Testis (tissue), 3 donors: ENCODE data around the gene FBXW4. TPM values are rescaled to one million over a fixed set of nuclear protein-coding genes. Genes with fewer than 3 reads are reported as not detected.

Source experiments
- DNase-seq: peaks from one replicate; pipeline ENCODE4 v3.0.0-alpha.2; 2019
- H3K27ac ChIP-seq, 2 donors: fragments of 200-600 bp; sonication (generic); one replicate each; pipeline ENCODE4 v1.5.1; 2019
- H3K27me3 ChIP-seq: fragments of 200-600 bp; sonication (generic); one replicate; pipeline ENCODE4 v1.5.1; 2019
- H3K36me3 ChIP-seq: fragments of 200-600 bp; sonication (generic); one replicate; pipeline ENCODE4 v1.5.1; 2017; ENCODE audit warnings: low read depth; ENCODE audit errors: missing control alignments
- H3K4me1 ChIP-seq: fragments of 200-600 bp; sonication (generic); one replicate; pipeline ENCODE4 v1.5.1; 2019
- H3K4me3 ChIP-seq, 2 donors: fragments of 200-600 bp; sonication (generic); one replicate each; pipeline ENCODE4 v1.5.1; 2017 to 2019
- H3K9me3 ChIP-seq: fragments of 200-600 bp; sonication (generic); one replicate; pipeline ENCODE4 v1.5.1; 2017
- POLR2A ChIP-seq: fragments of 450-650 bp; IDR thresholded peaks from one replicate; pipeline ENCODE4 v1.6.1; 2017; ENCODE audit warnings: antibody characterized with exemption, mild to moderate bottlenecking, moderate library complexity
- whole genome bisulfite sequencing, 2 donors: methylation state at CpG; one replicate each; pipeline ENCODE4 v1.1.5; 2018; 5-methylcytosine and 5-hydroxymethylcytosine counted together
- intact Hi-C: fragments of 100-400 bp; cut with DNase I; formaldehyde crosslinking; loops from one replicate; pipeline ENCODE4 v1.15.1; 2023; ENCODE audit warnings: low total_unique reads
- polyA plus RNA-seq: library from polyadenylated mRNA; stranded (reverse); fragments of 350-450 nt; fragmentation: Illumina TruSeq; extraction: RNeasy Lipid Tissue Mini Kit (QIAGEN cat#74804); gene quantifications from one replicate; pipeline ENCODE4 v1.2.3, GENCODE V29; 2014; ENCODE audit warnings: low read depth, low replicate concordance; ENCODE audit not compliant: insufficient read depth
- total RNA-seq, 2 donors: library from RNA; depleted of rRNA; stranded (reverse); fragments of >200 nt; gene quantifications; one replicate each; pipeline ENCODE4 v1.2.3, GENCODE V29; 2016
- TF ChIP-seq, protein P1 (sequence below), 3 experiments: fragments of 450-650 bp in 2 of 3; fragments of 200-600 bp in 1 of 3; sonication (generic) in 1 of 3; IDR thresholded peaks; one replicate each; pipeline ENCODE4 v1.5.1; 2016 to 2019; ENCODE audit warnings: antibody characterized with exemption in 3 of 3, mild to moderate bottlenecking in 2 of 3, moderate library complexity in 1 of 3

Gene FBXW4
- total and polyA plus RNA-seq, 3 donors from 2014 or later = 49.0 to 76.1 (median 62.5) TPM

DNA sequence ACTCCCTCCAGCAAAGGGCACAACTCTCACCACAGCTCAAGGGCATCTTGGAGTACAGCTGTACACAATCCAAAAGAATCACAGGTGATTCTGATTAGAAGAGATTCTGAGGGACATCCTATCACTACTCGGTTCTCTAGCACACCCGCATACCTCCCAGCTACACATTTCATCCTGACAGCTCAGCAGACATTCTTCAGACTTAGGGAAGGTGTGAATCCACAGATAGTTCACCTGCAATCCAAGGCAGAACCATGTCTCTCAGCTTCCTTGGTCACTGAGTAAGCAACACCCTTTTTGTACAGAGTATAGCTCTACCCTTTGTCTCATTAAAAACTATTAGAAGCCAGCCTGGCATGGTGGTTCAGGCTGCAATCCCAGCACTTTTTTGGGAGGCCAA lies 26.8 kb upstream of the FBXW4 start:
- WGBS, 2 donors = 51 to 91% methylated on average over 2 of the region's 2 CpGs
- H3K27ac ChIP-seq = no peak overlapping the region
- no peak for TF ChIP-seq POLR2A
- TF ChIP-seq, protein P1, sequence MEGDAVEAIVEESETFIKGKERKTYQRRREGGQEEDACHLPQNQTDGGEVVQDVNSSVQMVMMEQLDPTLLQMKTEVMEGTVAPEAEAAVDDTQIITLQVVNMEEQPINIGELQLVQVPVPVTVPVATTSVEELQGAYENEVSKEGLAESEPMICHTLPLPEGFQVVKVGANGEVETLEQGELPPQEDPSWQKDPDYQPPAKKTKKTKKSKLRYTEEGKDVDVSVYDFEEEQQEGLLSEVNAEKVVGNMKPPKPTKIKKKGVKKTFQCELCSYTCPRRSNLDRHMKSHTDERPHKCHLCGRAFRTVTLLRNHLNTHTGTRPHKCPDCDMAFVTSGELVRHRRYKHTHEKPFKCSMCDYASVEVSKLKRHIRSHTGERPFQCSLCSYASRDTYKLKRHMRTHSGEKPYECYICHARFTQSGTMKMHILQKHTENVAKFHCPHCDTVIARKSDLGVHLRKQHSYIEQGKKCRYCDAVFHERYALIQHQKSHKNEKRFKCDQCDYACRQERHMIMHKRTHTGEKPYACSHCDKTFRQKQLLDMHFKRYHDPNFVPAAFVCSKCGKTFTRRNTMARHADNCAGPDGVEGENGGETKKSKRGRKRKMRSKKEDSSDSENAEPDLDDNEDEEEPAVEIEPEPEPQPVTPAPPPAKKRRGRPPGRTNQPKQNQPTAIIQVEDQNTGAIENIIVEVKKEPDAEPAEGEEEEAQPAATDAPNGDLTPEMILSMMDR (IDR thresholded peaks at IDR 0.05) = no peak
- no peaks in the 10 kb centered on the region for H3K36me3 ChIP-seq
- DNase-seq = no peak
- no peaks in the 10 kb centered on the region for H3K27me3 ChIP-seq
- no peaks in the 10 kb centered on the region for H3K9me3 ChIP-seq
- no peaks in the 10 kb centered on the region for H3K4me1 ChIP-seq
- H3K4me3 ChIP-seq = no peak overlapping the region
- intact Hi-C loops = no loop called here

DNA sequence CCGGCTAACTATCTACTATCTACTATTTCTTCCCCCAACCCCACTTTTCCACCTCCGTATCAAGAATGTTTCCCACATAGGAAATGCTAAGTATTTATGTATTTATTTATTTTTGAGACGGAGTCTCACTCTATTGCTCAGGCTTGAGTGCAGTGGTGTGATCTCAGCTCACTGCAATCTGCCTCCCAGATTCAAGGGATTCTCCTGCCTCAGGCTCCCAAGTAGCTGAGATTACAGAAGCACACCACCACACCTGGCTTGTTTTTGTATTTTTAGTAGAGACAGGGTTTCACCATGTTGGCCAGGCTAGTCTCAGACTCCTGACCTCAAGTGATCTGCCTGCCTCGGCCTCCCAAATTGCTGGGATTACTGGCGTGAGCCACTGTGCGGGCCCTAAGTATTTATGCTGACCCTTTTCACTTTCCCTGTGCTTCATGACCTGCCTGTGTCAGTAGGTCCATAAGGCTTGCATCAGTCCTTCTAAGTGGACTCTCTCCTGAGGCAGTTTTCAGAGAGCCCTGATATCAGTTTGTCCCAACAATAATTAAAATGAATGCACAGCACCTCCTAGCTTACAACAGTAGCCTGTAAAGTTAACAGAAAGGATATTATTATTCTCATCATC lies 25.7 kb upstream of the FBXW4 start:
- no peak for DNase-seq
- intact Hi-C loops = no loop called here
- no peaks in the 10 kb centered on the region for H3K36me3 ChIP-seq
- no peaks in the 10 kb centered on the region for H3K27me3 ChIP-seq
- no peak overlapping the region for H3K27ac ChIP-seq
- no peak overlapping the region for H3K4me3 ChIP-seq
- 91 to 93% methylated on average over 6 of the region's 6 CpGs for WGBS, 2 donors
- H3K4me1 ChIP-seq = no peaks in the 10 kb centered on the region
- no peak for TF ChIP-seq POLR2A
- TF ChIP-seq, protein P1 (IDR thresholded peaks at IDR 0.05) = no peak
- H3K9me3 ChIP-seq = no peaks in the 10 kb centered on the region

DNA sequence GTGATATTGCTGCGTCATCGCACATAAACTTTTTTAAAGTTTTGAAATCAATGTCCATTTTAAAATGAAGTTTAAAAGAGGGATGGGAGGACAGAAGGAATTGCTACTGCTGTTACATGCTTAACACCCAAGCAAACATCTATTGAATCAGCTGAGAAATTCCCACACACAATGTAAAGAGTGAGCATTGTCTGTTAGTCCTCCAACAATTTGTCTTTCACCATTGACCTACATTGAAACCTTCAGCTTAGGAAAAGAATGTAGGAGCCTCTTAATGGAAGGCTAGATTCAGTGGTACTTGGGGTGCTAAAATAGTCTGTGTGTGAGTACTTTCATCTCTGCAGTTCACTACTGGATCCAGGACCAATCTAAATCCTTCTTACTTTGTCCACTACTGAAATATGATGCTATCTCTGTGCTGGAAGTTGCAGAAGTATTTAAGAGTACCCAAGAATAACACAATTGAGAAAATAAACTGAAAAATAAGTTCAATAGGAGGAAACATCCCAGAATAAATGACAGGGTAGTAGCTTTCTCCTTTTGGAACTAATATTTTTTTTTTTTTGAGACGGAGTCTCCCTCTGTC lies 23.8 kb upstream of the FBXW4 start:
- H3K27me3 ChIP-seq = no peaks in the 10 kb centered on the region
- no peak for DNase-seq
- H3K9me3 ChIP-seq = no peaks in the 10 kb centered on the region
- no peak overlapping the region for H3K27ac ChIP-seq
- H3K4me3 ChIP-seq = no peak overlapping the region
- intact Hi-C loops = no loop called here
- H3K36me3 ChIP-seq = no peaks in the 10 kb centered on the region
- TF ChIP-seq, protein P1 (IDR thresholded peaks at IDR 0.05) = no peak
- no peak for TF ChIP-seq POLR2A
- WGBS, 2 donors = 93 to 94% methylated on average over 3 of the region's 3 CpGs
- no peaks in the 10 kb centered on the region for H3K4me1 ChIP-seq

DNA sequence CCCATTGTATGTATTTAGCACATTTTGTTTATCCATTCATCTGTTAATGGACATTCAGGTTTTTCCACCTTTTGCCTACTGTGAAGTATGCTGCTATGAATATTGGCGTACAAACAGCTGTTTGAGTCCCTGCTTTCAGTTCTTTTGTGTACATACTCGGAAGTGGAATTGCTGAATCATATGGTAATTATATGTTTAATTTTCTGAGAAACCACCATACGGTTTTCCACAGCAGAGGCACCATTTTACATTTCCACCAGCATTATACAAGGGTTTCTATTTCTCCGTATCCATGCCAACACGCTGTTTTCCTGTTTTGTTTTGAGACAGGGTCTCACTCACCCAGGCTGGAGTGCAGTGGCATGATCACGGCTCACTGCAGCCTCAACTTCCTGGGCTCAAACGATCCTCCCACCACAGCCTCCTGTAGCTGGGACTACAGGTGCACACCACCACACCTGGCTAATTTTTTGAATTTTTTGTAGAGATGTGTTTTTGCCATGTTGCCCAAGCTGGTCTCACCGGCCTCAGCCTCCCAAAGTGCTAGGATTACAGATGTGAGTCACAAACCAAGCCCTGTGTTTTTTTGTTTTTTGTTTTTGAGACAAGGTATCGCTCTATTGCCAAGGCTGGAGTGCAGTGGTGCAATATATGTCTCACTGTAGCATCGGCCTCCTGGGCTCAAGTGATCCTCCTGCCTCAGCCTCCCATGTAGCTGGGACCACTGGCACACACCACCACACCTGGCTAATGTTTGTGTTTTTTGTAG lies 22.1 kb upstream of the FBXW4 start:
- no peaks in the 10 kb centered on the region for H3K36me3 ChIP-seq
- no peak overlapping the region for H3K4me3 ChIP-seq
- H3K27me3 ChIP-seq = no peaks in the 10 kb centered on the region
- H3K4me1 ChIP-seq = no peaks in the 10 kb centered on the region
- TF ChIP-seq, protein P1 (IDR thresholded peaks at IDR 0.05) = no peak
- TF ChIP-seq POLR2A = no peak
- DNase-seq = no peak
- no peaks in the 10 kb centered on the region for H3K9me3 ChIP-seq
- intact Hi-C loops = no loop called here
- WGBS, 2 donors = 88 to 93% methylated on average over 10 of the region's 10 CpGs
- no peak overlapping the region for H3K27ac ChIP-seq
